T-cell (primary cell): Measurements from ENCODE around the gene KIF3A. TPM values are rescaled to one million over a fixed set of nuclear protein-coding genes. Genes with fewer than 3 reads are reported as not detected.

ENCODE experiments used
- ATAC-seq, 4 experiments: fragments of 200-7000 bp in 3 of 4; fragments of 150-1000 bp in 1 of 4; cut with Tn5 transposase; replicated peaks in 1 of 4; 1 replicate in 3 of 4; 2 replicates in 1 of 4; pipeline ENCODE4 v1.10.0; 2021; ENCODE audit warnings: moderate library complexity in 3 of 4, mild to moderate bottlenecking in 2 of 4, moderate number of reproducible peaks in 1 of 4
- CTCF ChIA-PET, 2 donors: fragments of 300-600 bp; sonication (Branson Sonifier 250); formaldehyde crosslinking; loops; one replicate each; lab custom pipeline; 2022; ENCODE audit warnings: antibody characterized with exemption in 2 of 2; lab: Charles Lee
- POLR2A ChIA-PET, 2 donors: fragments of 300-600 bp; sonication (Branson Sonifier 250); formaldehyde crosslinking; loops; one replicate each; lab custom pipeline; 2022; ENCODE audit warnings: antibody characterized with exemption in 2 of 2; lab: Charles Lee
- DNase-seq, 35 experiments: peaks; one replicate each; pipeline versions ENCODE4 v3.0.0 to v3.0.0-alpha.2; 2013 to 2023
- H3K27ac ChIP-seq: one replicate; pipeline ENCODE4 v1.5.1; 2013; ENCODE audit warnings: low read length
- H3K27me3 ChIP-seq, 2 experiments: replicated peaks in 1 of 2; 1 replicate in 1 of 2; 2 replicates in 1 of 2; pipeline versions ENCODE4 v1.6.1 to v1.7.0; 2013; ENCODE audit warnings: low read length in 1 of 2, mixed read lengths in 1 of 2; ENCODE audit not compliant: control insufficient read depth in 2 of 2, insufficient read depth in 2 of 2; ENCODE audit errors: extremely low read depth in 1 of 2
- H3K36me3 ChIP-seq, 2 donors: 1 replicate in 1 of 2; 2 replicates in 1 of 2; pipeline versions ENCODE4 v1.6.1 to v1.7.0; 2013; ENCODE audit warnings: low read length in 1 of 2; ENCODE audit not compliant: control insufficient read depth in 2 of 2, insufficient read depth in 1 of 2; ENCODE audit errors: extremely low read depth in 1 of 2
- H3K4me1 ChIP-seq, 2 experiments: 1 replicate in 1 of 2; 2 replicates in 1 of 2; pipeline versions ENCODE4 v1.6.1 to v1.7.0; 2013; ENCODE audit warnings: low read length in 2 of 2, mixed read lengths in 1 of 2; ENCODE audit not compliant: insufficient read depth in 2 of 2, control insufficient read depth in 1 of 2; ENCODE audit errors: extremely low read depth in 1 of 2
- H3K4me3 ChIP-seq, 2 donors: 1 replicate in 1 of 2; 2 replicates in 1 of 2; pipeline versions ENCODE4 v1.5.1 to v1.7.0; 2013; ENCODE audit warnings: mild to moderate bottlenecking in 2 of 2, low read length in 1 of 2, moderate library complexity in 1 of 2; ENCODE audit not compliant: control insufficient read depth in 1 of 2; ENCODE audit errors: extremely low read depth in 1 of 2
- H3K9me3 ChIP-seq: 2 replicates; pipeline ENCODE4 v1.7.0; 2013
- H3K27ac Mint-ChIP-seq, 2 donors: one replicate each; pipeline ENCODE4 v1.8.0; 2020 to 2021; ENCODE audit warnings: mild to moderate bottlenecking in 2 of 2, mixed read lengths in 2 of 2
- H3K27me3 Mint-ChIP-seq, 2 donors: one replicate each; pipeline ENCODE4 v1.8.0; 2021 to 2022; ENCODE audit warnings: mixed read lengths in 2 of 2
- H3K36me3 Mint-ChIP-seq: one replicate; pipeline ENCODE4 v1.8.0; 2021; ENCODE audit warnings: mixed read lengths
- H3K4me1 Mint-ChIP-seq, 3 donors: one replicate each; pipeline ENCODE4 v1.8.0; 2020 to 2022; ENCODE audit warnings: mixed read lengths in 3 of 3, mild to moderate bottlenecking in 1 of 3
- H3K4me3 Mint-ChIP-seq, 3 donors: one replicate each; pipeline ENCODE4 v1.8.0; 2020 to 2022; ENCODE audit warnings: mild to moderate bottlenecking in 3 of 3, mixed read lengths in 3 of 3, moderate library complexity in 3 of 3
- H3K9me3 Mint-ChIP-seq, 3 donors: one replicate each; pipeline ENCODE4 v1.8.0; 2020 to 2022; ENCODE audit warnings: mixed read lengths in 3 of 3
- WGBS: methylation state at CpG from one replicate; pipeline ENCODE4 v1.1.5; 2013; ENCODE audit warnings: missing lambda C conversion rate; ENCODE audit not compliant: insufficient coverage; 5-methylcytosine and 5-hydroxymethylcytosine counted together
- total RNA-seq, 35 experiments: library from RNA in 6 of 35; stranded (reverse) in 6 of 35; fragments of 120-200 nt in 1 of 35; gene quantifications; one replicate each; pipeline versions ENCODE4 v1.2.1 to v1.2.4 and lab custom pipeline; 2013 to 2026

Gene KIF3A
- total RNA-seq: 10 to 100 TPM; 13.8 to 15.9 (median 15.2) TPM
- 12.6 TPM for total RNA-seq (2013)
- 18.6 to 47.7 (median 30.3) reads per million in 29 experiments for total RNA-seq (lab: John Stamatoyannopoulos, UW)

DNA sequence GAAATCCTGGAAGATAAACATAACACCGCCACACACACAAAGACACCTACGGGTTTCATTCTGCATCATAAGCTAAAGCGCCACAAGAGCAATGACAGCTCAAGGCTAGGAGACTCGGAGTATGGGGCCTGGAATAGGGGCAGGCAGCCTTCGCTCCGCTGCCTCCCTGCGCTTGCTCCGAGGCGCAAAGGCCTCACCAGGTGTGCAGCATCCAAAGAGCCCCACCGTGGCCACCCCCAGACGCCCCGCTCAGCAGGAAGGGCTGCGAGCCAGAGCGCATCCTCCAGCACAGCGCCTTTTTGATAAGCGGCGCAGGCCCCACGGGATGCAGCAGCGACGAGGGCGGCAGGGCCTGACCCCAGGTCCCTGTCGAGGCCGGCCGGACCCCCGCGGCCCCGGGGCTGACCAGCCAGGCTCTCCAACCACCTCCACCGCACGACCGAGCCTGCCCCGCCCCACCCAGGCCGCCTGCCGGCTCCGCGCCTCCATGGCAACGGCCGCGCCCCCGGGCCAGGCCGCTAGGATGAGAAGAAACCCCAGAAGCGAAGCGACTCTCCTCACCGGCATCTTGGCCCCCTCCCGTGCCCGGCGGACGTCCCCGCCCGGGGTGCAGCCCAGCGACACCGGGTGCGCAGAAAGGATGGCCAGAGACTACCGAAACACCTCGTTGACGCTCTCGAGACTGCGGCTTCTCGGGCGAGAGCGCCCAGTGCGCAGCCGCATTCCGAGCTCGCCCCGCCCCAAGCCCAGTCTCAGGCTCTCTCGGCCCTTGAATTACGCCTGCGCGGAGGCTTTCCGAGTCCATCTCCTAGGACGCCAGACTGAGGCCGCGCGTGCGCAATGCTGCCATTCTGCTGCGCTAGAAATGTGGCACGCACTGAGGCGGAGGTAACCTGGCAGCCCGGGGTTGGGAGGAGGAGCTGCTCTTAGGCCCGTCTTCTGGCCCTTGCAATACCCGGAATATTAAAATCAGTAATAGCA lies at the start of gene KIF3A:
TSS of gene KIF3A (minus strand) at position 694 of the 981 bp plus-strand sequence. CDS start at position 567, 127 bp downstream.
- H3K9me3 ChIP-seq: no peaks in the 10 kb centered on the region
- POLR2A ChIA-PET: interaction anchor here (0.5 to 1.4 kb wide), 5 partner anchors 10 to 246 kb away, joined by 3 to 8 read pairs (median 5); partner anchors contain the start of genes CCNI2 (in 1 of the 2) and IRF1 (in 1 of the 2)
- Mint-ChIP-seq H3K4me3 (peak within 1 kb of the TSS; percentile 88 to 92 (median 91)), H3K27ac (peak within 1 kb of the TSS; percentile 89 to 91), H3K9me3 (no peaks in the 10 kb centered on the region), H3K27me3 (peaks cover 0 to 1% of the 10 kb centered on the region in 2 donors), H3K36me3 (peaks cover 11% of the 10 kb centered on the region), H3K4me1 (peaks cover 36 to 41% (median 37%) of the 10 kb centered on the region in 3 donors)
- no peaks in the 10 kb centered on the region for H3K27me3 ChIP-seq
- peaks cover 2 to 17% of the 10 kb centered on the region in 2 experiments for H3K4me1 ChIP-seq
- H3K4me3 ChIP-seq: peak within 1 kb of the TSS; percentile 75 to 91
- CTCF ChIA-PET: interaction anchor here (0.6 to 4.1 kb wide), 2 partner anchors 10 to 108 kb away, joined by 6 to 31 read pairs; partner anchors contain the start of gene CCNI2 (in 1 of the 2)
- peak; percentile 88 to 99 (median 96) for DNase-seq
- peaks cover 0 to 3% of the 10 kb centered on the region in 2 donors for H3K36me3 ChIP-seq
- under 1% methylated on average over 75 of the region's 81 CpGs for WGBS
- H3K27ac ChIP-seq: peak within 1 kb of the TSS; percentile 70
- peak; percentile 89 to 93 (median 90) for ATAC-seq

DNA sequence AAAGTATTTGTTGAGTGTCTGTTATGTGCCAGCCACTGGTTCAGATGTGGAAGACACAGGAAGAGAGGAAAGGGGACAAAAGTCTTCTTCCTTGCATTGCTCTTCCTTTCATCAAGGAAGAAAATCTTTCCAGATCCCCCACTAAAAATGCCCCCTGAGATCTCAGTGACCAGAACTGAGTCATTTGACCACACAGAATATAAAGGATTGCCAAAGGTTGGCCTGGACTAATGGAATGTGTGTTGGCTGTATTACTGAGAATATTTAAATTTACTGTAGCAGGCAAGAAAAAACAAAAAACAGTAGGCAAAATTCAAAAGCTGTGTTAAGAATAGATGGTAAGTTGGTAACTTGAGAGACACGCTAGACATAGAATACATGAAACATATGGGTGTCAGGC lies 49.7 kb upstream of the KIF3A start:
- DNase-seq (no peak), ATAC-seq (no peak)
- Histone ChIP-seq H3K4me3 (no peak overlapping the region), H3K36me3 (no peaks in the 10 kb centered on the region), H3K9me3 (no peaks in the 10 kb centered on the region), H3K27ac (no peak overlapping the region), H3K4me1 (no peaks in the 10 kb centered on the region), H3K27me3 (peaks cover 0 to 36% of the 10 kb centered on the region in 2 experiments)
- Mint-ChIP-seq H3K4me1 (no peaks in the 10 kb centered on the region), H3K4me3 (no peak overlapping the region), H3K27ac (no peak overlapping the region), H3K9me3 (no peaks in the 10 kb centered on the region), H3K36me3 (no peaks in the 10 kb centered on the region), H3K27me3 (peaks cover 24 to 35% of the 10 kb centered on the region in 2 donors)
- 80% methylated on average over 1 of the region's 1 CpG for WGBS
- ChIA-PET CTCF (no interaction called here), POLR2A (interaction anchor here in 1 of 2 donors (0.6 kb wide), 1 partner anchor 1131 kb away, joined by 6 read pairs; no protein-coding TSS in a partner anchor)

GRCh38 chr5:132785864-132786263 lies 48.5 kb upstream of the KIF3A start:
- no peak overlapping the region for H3K27ac Mint-ChIP-seq
- no peaks in the 10 kb centered on the region for H3K36me3 Mint-ChIP-seq
- H3K27me3 ChIP-seq: peaks cover 0 to 39% of the 10 kb centered on the region in 2 experiments
- no peaks in the 10 kb centered on the region for H3K36me3 ChIP-seq
- peaks cover 29 to 37% of the 10 kb centered on the region in 2 donors for H3K27me3 Mint-ChIP-seq
- ATAC-seq (no peak), DNase-seq (no peak)
- CTCF ChIA-PET: interaction anchor here in 1 of 2 donors (0.6 kb wide), 1 partner anchor 1595 kb away, joined by 5 read pairs; no protein-coding TSS in a partner anchor
- H3K4me1 Mint-ChIP-seq: peaks cover 3 to 9% (median 9%) of the 10 kb centered on the region in 3 donors
- no peaks in the 10 kb centered on the region for H3K9me3 ChIP-seq
- no peak overlapping the region for H3K4me3 ChIP-seq
- no peaks in the 10 kb centered on the region for H3K4me1 ChIP-seq
- H3K27ac ChIP-seq: no peak overlapping the region
- no peaks in the 10 kb centered on the region for H3K9me3 Mint-ChIP-seq
- 100% methylated on average over 1 of the region's 4 CpGs for WGBS
- POLR2A ChIA-PET: interaction anchor here in 1 of 2 donors (0.6 kb wide), 1 partner anchor 316 kb away, joined by 5 read pairs; no protein-coding TSS in a partner anchor
- H3K4me3 Mint-ChIP-seq: no peak overlapping the region

DNA sequence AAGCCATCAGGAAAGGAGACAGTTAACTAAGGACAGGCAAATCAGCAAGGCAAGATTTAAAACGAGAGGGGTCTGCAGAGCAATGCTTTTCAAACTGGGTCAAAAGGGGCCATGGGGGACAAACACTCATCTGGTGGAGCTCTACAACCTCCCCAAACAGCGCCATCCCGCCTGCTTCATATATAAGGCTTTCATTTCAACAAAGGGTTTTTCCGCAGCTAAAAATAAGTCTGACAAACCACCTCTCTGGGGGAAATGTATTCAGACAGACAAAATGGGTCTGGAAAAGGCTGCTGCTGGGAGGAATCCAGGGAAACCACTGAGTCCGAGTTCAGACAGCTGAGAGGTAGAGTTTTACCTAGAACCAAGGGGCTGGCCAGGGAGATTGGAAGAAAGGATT lies 48.0 kb upstream of the KIF3A start:
- H3K4me1 ChIP-seq: peaks cover 0 to 2% of the 10 kb centered on the region in 2 experiments
- peaks cover 0 to 39% of the 10 kb centered on the region in 2 experiments for H3K27me3 ChIP-seq
- ATAC-seq (no peak), DNase-seq (no peak)
- Mint-ChIP-seq H3K4me3 (no peak overlapping the region), H3K9me3 (no peaks in the 10 kb centered on the region), H3K4me1 (peaks cover 7 to 14% (median 13%) of the 10 kb centered on the region in 3 donors), H3K36me3 (no peaks in the 10 kb centered on the region), H3K27me3 (peaks cover 32 to 36% of the 10 kb centered on the region in 2 donors), H3K27ac (no peak overlapping the region)
- no peak overlapping the region for H3K27ac ChIP-seq
- 44% methylated on average over 2 of the region's 5 CpGs for WGBS
- no peaks in the 10 kb centered on the region for H3K36me3 ChIP-seq
- ChIA-PET CTCF (interaction anchor here in 1 of 2 donors (0.7 kb wide), 1 partner anchor 68 kb away, joined by 6 read pairs; no protein-coding TSS in a partner anchor), POLR2A (interaction anchor here in 1 of 2 donors (0.6 kb wide), 1 partner anchor 316 kb away, joined by 5 read pairs; no protein-coding TSS in a partner anchor)
- no peak overlapping the region for H3K4me3 ChIP-seq
- no peaks in the 10 kb centered on the region for H3K9me3 ChIP-seq

DNA sequence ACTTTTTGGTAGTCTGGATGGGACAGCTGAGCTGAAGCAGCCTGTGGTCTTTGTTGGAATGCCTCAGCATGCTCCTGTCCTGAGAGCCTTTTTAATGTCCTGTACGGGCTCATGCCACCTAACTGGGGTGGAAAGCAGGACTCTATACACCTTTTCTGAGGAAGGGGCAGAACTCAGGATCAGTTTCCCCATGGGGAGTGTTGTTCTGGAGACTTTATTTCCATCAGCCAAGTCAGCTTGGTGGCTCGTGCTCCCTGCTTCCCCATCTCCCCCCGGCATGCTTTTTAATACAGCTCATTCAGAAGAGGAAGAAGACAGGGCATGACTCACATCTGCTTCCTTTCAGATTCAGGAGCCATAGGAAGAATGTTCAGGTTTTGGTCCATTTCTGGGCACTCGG lies 44.8 kb upstream of the KIF3A start:
- no peak overlapping the region for H3K4me3 Mint-ChIP-seq
- no peak overlapping the region for H3K27ac ChIP-seq
- CTCF ChIA-PET: no interaction called here
- 100% methylated on average over 1 of the region's 4 CpGs for WGBS
- H3K36me3 Mint-ChIP-seq: no peaks in the 10 kb centered on the region
- H3K4me1 ChIP-seq: peaks cover 3 to 10% of the 10 kb centered on the region in 2 experiments
- no peaks in the 10 kb centered on the region for H3K9me3 ChIP-seq
- H3K4me3 ChIP-seq: no peak overlapping the region
- no peaks in the 10 kb centered on the region for H3K36me3 ChIP-seq
- peaks cover 20 to 31% (median 31%) of the 10 kb centered on the region in 3 donors for H3K4me1 Mint-ChIP-seq
- POLR2A ChIA-PET: no interaction called here
- peaks cover 4 to 42% of the 10 kb centered on the region in 2 experiments for H3K27me3 ChIP-seq
- H3K27me3 Mint-ChIP-seq: peaks cover 45 to 51% of the 10 kb centered on the region in 2 donors
- no peak for ATAC-seq
- no peak overlapping the region for H3K27ac Mint-ChIP-seq
- H3K9me3 Mint-ChIP-seq: no peaks in the 10 kb centered on the region
- no peak for DNase-seq

DNA sequence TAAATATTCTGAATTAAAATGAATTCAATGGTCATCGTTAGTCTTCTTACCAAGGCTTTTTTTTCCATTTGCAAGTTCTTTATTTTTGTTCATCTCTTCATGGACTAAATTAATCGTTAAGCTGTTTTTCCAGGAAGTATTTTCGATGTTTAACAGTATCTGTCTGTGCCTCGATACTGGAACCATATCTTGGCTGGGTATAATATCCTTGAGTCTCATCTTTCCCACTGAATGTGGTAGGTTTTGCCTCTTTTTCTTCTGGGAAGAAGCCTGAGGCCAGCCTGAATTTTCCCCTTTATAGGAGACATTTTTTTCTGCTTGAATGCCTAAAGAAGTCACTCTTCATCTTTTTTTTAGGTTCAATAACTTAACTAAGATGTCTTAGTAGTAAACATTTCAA lies 43.7 kb upstream of the KIF3A start:
- H3K27ac ChIP-seq: no peak overlapping the region
- H3K36me3 Mint-ChIP-seq: no peaks in the 10 kb centered on the region
- ATAC-seq: no peak
- H3K36me3 ChIP-seq: no peaks in the 10 kb centered on the region
- peaks cover 21 to 35% (median 31%) of the 10 kb centered on the region in 3 donors for H3K4me1 Mint-ChIP-seq
- H3K27me3 Mint-ChIP-seq: peaks cover 43 to 49% of the 10 kb centered on the region in 2 donors
- peaks cover 4 to 48% of the 10 kb centered on the region in 2 experiments for H3K27me3 ChIP-seq
- no CpG with 5 or more reads among the region's 4 CpGs for WGBS
- H3K9me3 ChIP-seq: no peaks in the 10 kb centered on the region
- ChIA-PET POLR2A (interaction anchor here in 1 of 2 donors (0.6 kb wide), 1 partner anchor 75 kb away, joined by 3 read pairs; no protein-coding TSS in a partner anchor), CTCF (interaction anchor here in 1 of 2 donors (0.7 kb wide), 1 partner anchor 71 kb away, joined by 3 read pairs; no protein-coding TSS in a partner anchor)
- no peak overlapping the region for H3K4me3 Mint-ChIP-seq
- no peak overlapping the region for H3K4me3 ChIP-seq
- no peak for DNase-seq
- H3K9me3 Mint-ChIP-seq: no peaks in the 10 kb centered on the region
- H3K27ac Mint-ChIP-seq: no peak overlapping the region
- peaks cover 3 to 17% of the 10 kb centered on the region in 2 experiments for H3K4me1 ChIP-seq
